Peyer's patch (tissue), 4 donors: Measurements from ENCODE around the gene DHTKD1.

ENCODE experiments used
- CTCF ChIP-seq, 6 experiments: fragments of 450-650 bp in 4 of 6; fragments of 200-600 bp in 2 of 6; sonication (generic) in 1 of 6; IDR thresholded peaks; one replicate each; pipeline ENCODE4 v1.5.1; 2017 to 2019; ENCODE audit warnings: antibody characterized with exemption in 6 of 6, mild to moderate bottlenecking in 3 of 6, moderate library complexity in 1 of 6
- POLR2A ChIP-seq, 2 donors: fragments of 450-650 bp; IDR thresholded peaks; one replicate each; pipeline ENCODE4 v1.5.1; 2017; ENCODE audit warnings: antibody characterized with exemption in 2 of 2, mild to moderate bottlenecking in 2 of 2, moderate library complexity in 2 of 2

DNA sequence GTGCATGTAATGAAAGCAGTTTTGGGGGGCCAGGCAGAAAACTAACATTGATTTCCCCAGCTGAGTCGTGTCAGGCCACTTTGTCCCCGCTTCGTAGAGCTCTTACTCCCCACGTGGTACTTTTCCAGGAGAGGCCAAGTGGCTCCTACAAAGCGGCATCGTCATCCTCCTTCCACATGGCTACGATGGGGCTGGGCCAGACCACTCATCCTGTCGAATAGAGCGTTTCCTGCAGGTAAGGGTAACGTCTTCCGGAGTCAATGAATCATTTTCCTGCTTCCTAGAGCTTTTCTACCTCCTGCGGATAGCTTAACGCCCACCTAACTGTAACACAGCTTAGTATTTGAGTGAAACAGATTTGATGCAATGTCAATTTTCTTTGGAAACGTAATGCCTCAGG lies 39.0 kb downstream of the DHTKD1 start:
- TF ChIP-seq CTCF (IDR thresholded peaks at IDR 0.05) (no peak), POLR2A (IDR thresholded peaks at IDR 0.05) (no peak)
